IMR-90 (cell line): Measurements from ENCODE around the gene RTBDN. TPM values are rescaled to one million over a fixed set of nuclear protein-coding genes. Genes with fewer than 3 reads are reported as not detected.

ENCODE experiments used
- ATAC-seq: fragments of 200-7000 bp; cut with Tn5 transposase; 2 replicates; pipeline ENCODE4 v1.9.1; 2020; ENCODE audit warnings: low read depth, mild to moderate bottlenecking, moderate library complexity
- BruUV-seq: library from RNA; stranded (reverse); fragments of 400-500 nt; replicated peaks from 2 replicates; lab custom pipeline; 2021; lab: Mats Ljungman, UMichigan
- CTCF ChIA-PET: fragments of 300-600 bp; formaldehyde crosslinking; extraction: SDS; loops from one replicate; lab custom pipeline; 2021; ENCODE audit warnings: antibody characterized with exemption; lab: Yijun Ruan, JAX
- POLR2A ChIA-PET: fragments of 300-600 bp; sonication (Branson Sonifier 250); formaldehyde crosslinking; loops from one replicate; lab custom pipeline; 2022; ENCODE audit warnings: antibody characterized with exemption; ENCODE audit not compliant: unreplicated experiment; lab: Charles Lee
- DNase-seq: peaks from one replicate; pipeline ENCODE4 v3.0.0; 2013
- H2AFZ ChIP-seq: replicated peaks from 2 replicates; pipeline ENCODE3; 2013; ENCODE audit warnings: low read length, mild to moderate bottlenecking; ENCODE audit not compliant: poor library complexity
- H2AK5ac ChIP-seq: 2 replicates; pipeline ENCODE4 v1.6.1; 2013; ENCODE audit warnings: low read depth, low read length, inconsistent platforms
- H2AK9ac ChIP-seq: replicated peaks from 2 replicates; pipeline ENCODE3; 2013; ENCODE audit warnings: mild to moderate bottlenecking, low read depth, low read length, moderate library complexity; ENCODE audit not compliant: poor library complexity
- H2BK120ac ChIP-seq: 2 replicates; pipeline ENCODE4 v1.6.1; 2013; ENCODE audit warnings: low read depth, low read length, inconsistent platforms
- H2BK15ac ChIP-seq: 3 replicates; pipeline ENCODE4 v1.6.1; 2013; ENCODE audit warnings: low read depth, low read length, inconsistent platforms
- H2BK20ac ChIP-seq: 2 replicates; pipeline ENCODE4 v1.6.1; 2013; ENCODE audit warnings: low read depth, mild to moderate bottlenecking, inconsistent platforms, low read length, moderate library complexity
- H2BK5ac ChIP-seq: 2 replicates; pipeline ENCODE4 v1.6.1; 2013; ENCODE audit warnings: mild to moderate bottlenecking, low read depth, low read length, inconsistent platforms; ENCODE audit not compliant: poor library complexity, severe bottlenecking
- H3K14ac ChIP-seq: replicated peaks from 2 replicates; pipeline ENCODE4 v1.6.1; 2013; ENCODE audit warnings: low read depth, low read length, inconsistent platforms
- H3K18ac ChIP-seq: 2 replicates; pipeline ENCODE4 v1.6.1; 2013; ENCODE audit warnings: low read depth, low read length, control low read depth
- H3K23ac ChIP-seq: 2 replicates; pipeline ENCODE4 v1.6.1; 2013; ENCODE audit warnings: low read depth, low read length, inconsistent platforms
- H3K27ac ChIP-seq: 2 replicates; pipeline ENCODE4 v1.5.1; 2013; ENCODE audit warnings: mild to moderate bottlenecking, control low read depth, low read length; ENCODE audit not compliant: insufficient read depth
- H3K27me3 ChIP-seq: 2 replicates; pipeline ENCODE4 v1.6.1; 2013; ENCODE audit warnings: low read length; ENCODE audit not compliant: control insufficient read depth, insufficient read depth
- H3K36me3 ChIP-seq: 2 replicates; pipeline ENCODE4 v1.6.1; 2013; ENCODE audit warnings: low read length, mixed read lengths; ENCODE audit not compliant: control insufficient read depth, insufficient read depth
- H3K4ac ChIP-seq: 2 replicates; pipeline ENCODE4 v1.6.1; 2013; ENCODE audit warnings: low read depth, low read length, inconsistent platforms
- H3K4me1 ChIP-seq: 2 replicates; pipeline ENCODE4 v1.6.1; 2013; ENCODE audit warnings: low read length, mixed read lengths; ENCODE audit not compliant: control insufficient read depth, insufficient read depth
- H3K4me2 ChIP-seq: 2 replicates; pipeline ENCODE4 v1.6.1; 2013; ENCODE audit warnings: low read depth, mild to moderate bottlenecking, control low read depth, low read length, moderate library complexity
- H3K4me3 ChIP-seq: 2 replicates; pipeline ENCODE4 v1.5.1; 2013; ENCODE audit warnings: low read depth, mild to moderate bottlenecking, control low read depth, low read length, moderate library complexity; ENCODE audit not compliant: insufficient read depth
- H3K56ac ChIP-seq: 2 replicates; pipeline ENCODE4 v1.6.1; 2013; ENCODE audit warnings: low read length, inconsistent platforms; ENCODE audit not compliant: insufficient read depth; ENCODE audit errors: extremely low read depth
- H3K79me1 ChIP-seq, 2 experiments: 2 replicates each; pipeline ENCODE4 v1.6.1; 2013; ENCODE audit warnings: low read length in 2 of 2, inconsistent platforms in 1 of 2, low read depth in 1 of 2
- H3K9ac ChIP-seq: 2 replicates; pipeline ENCODE4 v1.6.1; 2013; ENCODE audit warnings: low read depth, low read length, control low read depth
- H3K9me1 ChIP-seq: 2 replicates; pipeline ENCODE4 v1.6.1; 2013; ENCODE audit warnings: low read length, inconsistent platforms; ENCODE audit not compliant: insufficient read depth
- H3K9me3 ChIP-seq: 2 replicates; pipeline ENCODE4 v1.6.1; 2013; ENCODE audit warnings: low read length; ENCODE audit not compliant: control insufficient read depth, insufficient read depth
- H4K20me1 ChIP-seq: 2 replicates; pipeline ENCODE4 v1.6.1; 2013; ENCODE audit warnings: low read length, inconsistent platforms; ENCODE audit not compliant: insufficient read depth
- H4K5ac ChIP-seq: 2 replicates; pipeline ENCODE4 v1.6.1; 2013; ENCODE audit warnings: mild to moderate bottlenecking, low read depth, low read length, control low read depth
- H4K8ac ChIP-seq, 2 experiments: 2 replicates each; pipeline ENCODE4 v1.6.1; 2013; ENCODE audit warnings: low read depth in 2 of 2, low read length in 2 of 2, control low read depth in 1 of 2, inconsistent platforms in 1 of 2
- H4K91ac ChIP-seq: 2 replicates; pipeline ENCODE4 v1.6.1; 2013; ENCODE audit warnings: low read depth, low read length, inconsistent platforms; ENCODE audit not compliant: insufficient read depth
- FOS ChIP-seq: fragments of 150-350 bp; IDR thresholded peaks from 2 replicates; pipeline ENCODE4 v1.6.1; 2016; ENCODE audit warnings: low read depth, low read length
- POLR2A ChIP-seq: IDR thresholded peaks from 2 replicates; pipeline ENCODE4 v1.6.1; 2012; ENCODE audit warnings: mild to moderate bottlenecking, low read depth, low read length
- RAD21 ChIP-seq: IDR thresholded peaks from 2 replicates; pipeline ENCODE4 v1.6.1; 2012; ENCODE audit warnings: low read length, improper control_type of control experiment
- RFX5 ChIP-seq: IDR thresholded peaks from 2 replicates; pipeline ENCODE4 v1.8.0; 2012; ENCODE audit warnings: low read depth, mild to moderate bottlenecking, low read length, moderate library complexity
- SMC3 ChIP-seq: fragments of 150-350 bp; IDR thresholded peaks from 2 replicates; pipeline ENCODE4 v1.6.1; 2016; ENCODE audit warnings: low read depth, mild to moderate bottlenecking, antibody characterized with exemption, low read length, moderate library complexity
- WGBS, 2 experiments: methylation state at CpG; one replicate each; pipeline versions ENCODE4 v1.1.5 to v1.1.7; 2013; ENCODE audit warnings: missing lambda C conversion rate in 2 of 2; ENCODE audit not compliant: insufficient read length in 1 of 2; ENCODE audit errors: extremely low coverage in 2 of 2; 5-methylcytosine and 5-hydroxymethylcytosine counted together
- dilution Hi-C: fragments of 300-500 bp; cut with HindIII; formaldehyde crosslinking; loops from one replicate; pipeline ENCODE4 v1.14.3; 2018; ENCODE audit warnings: low sequenced_read_pairs; ENCODE audit not compliant: unreplicated experiment
- in situ Hi-C: fragments of 300-500 bp; cut with MboI; formaldehyde crosslinking; loops from 3 replicates; pipeline ENCODE4 v1.14.3; 2019; ENCODE audit warnings: low sequenced_read_pairs, inconsistent platforms, mixed read lengths
- intact Hi-C: fragments of 100-400 bp; cut with micrococcal nuclease; formaldehyde crosslinking; loops from 2 replicates; pipeline ENCODE4 v1.10.0; 2022
- polyA plus RNA-seq, 3 experiments: library from polyadenylated mRNA; depleted of rRNA; stranded (reverse); fragments of >200 nt; gene quantifications; 2 replicates each; pipeline ENCODE4 v1.2.3, GENCODE V29; 2012; ENCODE audit warnings: low replicate concordance in 1 of 3
- total RNA-seq: library from RNA; depleted of rRNA; stranded (reverse); fragments of >200 nt; gene quantifications from 2 replicates; pipeline ENCODE4 v1.2.3, GENCODE V29; 2012
- TF ChIP-seq, protein P1 (sequence below): fragments of 150-350 bp; IDR thresholded peaks from 2 replicates; pipeline ENCODE4 v1.6.1; 2017; ENCODE audit warnings: mild to moderate bottlenecking, antibody characterized with exemption, low read length, low read depth

The RTBDN gene
- total and polyA plus RNA-seq, 2 of the 4 experiments (the other 2 are of a cell fraction), result 0.07 TPM; not detected in 1

DNA sequence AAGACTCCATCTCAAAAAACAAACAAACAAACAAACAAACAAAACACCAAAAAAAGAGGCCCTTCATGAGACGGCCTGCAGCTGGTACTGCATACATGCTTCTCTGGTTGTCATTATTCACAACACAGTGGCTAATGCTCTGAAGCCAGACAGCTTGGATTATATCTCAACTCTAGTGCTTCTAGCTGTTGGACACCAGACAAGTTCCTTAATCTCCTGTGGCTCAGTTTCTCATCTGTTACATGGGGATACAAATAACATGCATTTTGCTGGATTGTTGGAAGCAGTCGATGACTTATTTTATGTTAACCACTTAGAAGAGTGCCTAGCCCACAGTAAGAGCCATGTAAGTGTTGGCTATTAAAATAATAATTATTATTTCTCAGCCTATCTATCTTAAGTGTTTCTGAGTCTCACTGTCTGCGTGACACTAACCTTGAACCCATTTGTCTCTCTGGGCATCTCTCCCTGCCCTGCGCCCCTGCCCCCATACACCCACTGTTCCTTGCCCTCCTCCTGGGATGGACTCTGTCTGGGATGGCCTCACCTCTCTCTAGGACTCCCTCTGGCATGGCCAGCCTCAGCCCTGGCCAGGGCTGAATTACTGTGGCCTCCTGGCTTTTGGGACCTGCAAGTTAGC is 46.2 kb downstream of the RTBDN start:
- Histone ChIP-seq H4K20me1 (peaks cover 19% of the 10 kb centered on the region), H3K9me1 (peaks cover 17% of the 10 kb centered on the region), H3K27me3 (no peaks in the 10 kb centered on the region), H3K56ac (no peak overlapping the region; the same call in 1 of the 2 replicates), H3K4ac (peak overlapping the region; percentile 89), H2AK5ac (peak overlapping the region; percentile 99), H3K23ac (peak overlapping the region; percentile 62; the same call in 1 of the 2 replicates), H2BK5ac (peak overlapping the region; percentile 91), H2BK15ac (peak overlapping the region; percentile 36; the same call in 2 of the 3 replicates), H3K4me2 (peak overlapping the region; percentile 51), H2BK20ac (peak overlapping the region; percentile 86), H2AFZ (peak overlapping the region; percentile 77), H3K4me1 (peaks cover 40% of the 10 kb centered on the region), H3K27ac (peak overlapping the region; percentile 89), H3K18ac (peak overlapping the region; percentile 39), H3K4me3 (no peak overlapping the region), H3K14ac (peak overlapping the region; percentile 70; the same call in 1 of the 2 replicates), H2AK9ac (peak overlapping the region; percentile 82), H4K91ac (peak overlapping the region; percentile 85), H3K9ac (peak overlapping the region; percentile 34; the same call in 1 of the 2 replicates), H3K36me3 (no peaks in the 10 kb centered on the region), H2BK120ac (peak overlapping the region; percentile 86), H4K8ac (peak overlapping the region; percentile 59 to 93; a peak in 3 of 4 replicates), H4K5ac (peak overlapping the region; percentile 68), H3K9me3 (no peaks in the 10 kb centered on the region), H3K79me1 (peaks cover 0 to 38% of the 10 kb centered on the region in 2 experiments; a peak in 2 of 4 replicates)
- ChIA-PET POLR2A (no interaction called here), CTCF (interaction anchor here (1.1 to 1.2 kb wide), 2 partner anchors 10 to 22 kb away, joined by 3 to 4 read pairs; no protein-coding TSS in a partner anchor)
- dilution Hi-C loops, result no loop called here
- BruUV-seq, result no TSS peak
- in situ Hi-C loops, result loop anchor here (25.0 kb wide), 1 partner anchor 1049 kb away; no protein-coding TSS in a partner anchor
- intact Hi-C loops, result no loop called here
- TF ChIP-seq SMC3 (no peak), RAD21 (no peak), POLR2A (peak; percentile 3), RFX5 (no peak), FOS (no peak)
- TF ChIP-seq, protein P1, sequence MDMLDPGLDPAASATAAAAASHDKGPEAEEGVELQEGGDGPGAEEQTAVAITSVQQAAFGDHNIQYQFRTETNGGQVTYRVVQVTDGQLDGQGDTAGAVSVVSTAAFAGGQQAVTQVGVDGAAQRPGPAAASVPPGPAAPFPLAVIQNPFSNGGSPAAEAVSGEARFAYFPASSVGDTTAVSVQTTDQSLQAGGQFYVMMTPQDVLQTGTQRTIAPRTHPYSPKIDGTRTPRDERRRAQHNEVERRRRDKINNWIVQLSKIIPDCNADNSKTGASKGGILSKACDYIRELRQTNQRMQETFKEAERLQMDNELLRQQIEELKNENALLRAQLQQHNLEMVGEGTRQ, result no peak
- ATAC-seq, result no peak
- 41% methylated on average over 2 of the region's 4 CpGs; no CpG with 5 or more reads in 1 of the 2 experiments for WGBS, 2 experiments
- no peak for DNase-seq
